HepG2 (cell line): ENCODE results near the gene RPS6KB2. TPM values are rescaled to one million over a fixed set of nuclear protein-coding genes. Genes with fewer than 3 reads are reported as not detected.

Source experiments
- ATAC-seq: fragments of 200-7000 bp; cut with Tn5 transposase; 3 replicates; pipeline ENCODE4 v1.9.1; 2020; ENCODE audit warnings: mild to moderate bottlenecking, moderate library complexity
- BruUV-seq: library from RNA; stranded (reverse); fragments of 400-500 nt; replicated peaks from 2 replicates; lab custom pipeline; 2021; lab: Mats Ljungman, UMichigan
- CTCF ChIA-PET: fragments of 300-600 bp; formaldehyde crosslinking; extraction: SDS; loops from one replicate; lab custom pipeline; 2021; ENCODE audit warnings: low total read pairs, inconsistent platforms, low intra/inter-chr PET ratio; lab: Yijun Ruan, JAX
- POLR2A ChIA-PET: fragments of 350-600 bp; sonication (Branson Sonifier 250); formaldehyde crosslinking; loops from one replicate; lab custom pipeline; 2020; ENCODE audit warnings: antibody characterized with exemption, inconsistent platforms; lab: Yijun Ruan, JAX
- DNase-seq: peaks from one replicate; pipeline ENCODE4 v3.0.0-alpha.2; 2015; ENCODE audit warnings: low spot score
- FAIRE-seq: peaks from 3 replicates; lab custom pipeline; 2011; peaks lifted over from hg19 to GRCh38; lab: Jason Lieb, UNC
- H2AFZ ChIP-seq: one replicate; pipeline ENCODE4 v1.6.1; 2011; ENCODE audit warnings: low read length, inconsistent platforms
- H3K27ac ChIP-seq: fragments of 300-600 bp; 3 replicates; pipeline ENCODE4 v1.8.0; 2011; ENCODE audit warnings: mixed run types, mild to moderate bottlenecking, mixed read lengths, low read length, inconsistent platforms; ENCODE audit not compliant: insufficient read depth; ENCODE audit errors: extremely low read length
- H3K27me3 ChIP-seq, 2 experiments: fragments of 200-600 bp in 1 of 2; 2 replicates in 1 of 2; 3 replicates in 1 of 2; pipeline versions ENCODE4 v1.6.0 to v1.8.0; 2011; ENCODE audit warnings: low read length in 2 of 2, mild to moderate bottlenecking in 2 of 2, moderate library complexity in 2 of 2, inconsistent platforms in 1 of 2; ENCODE audit not compliant: insufficient read depth in 2 of 2, control insufficient read depth in 1 of 2
- H3K36me3 ChIP-seq, 2 experiments: fragments of 200-600 bp in 1 of 2; replicated peaks in 1 of 2; 2 replicates in 1 of 2; 3 replicates in 1 of 2; pipeline versions ENCODE4 v1.5.1 to v1.8.0; 2011; ENCODE audit warnings: low read length in 2 of 2, inconsistent platforms in 1 of 2; ENCODE audit not compliant: insufficient read depth in 2 of 2, control insufficient read depth in 1 of 2
- H3K4me1 ChIP-seq: 2 replicates; pipeline ENCODE4 v1.5.1; 2012; ENCODE audit warnings: low read length, inconsistent platforms; ENCODE audit not compliant: insufficient read depth
- H3K4me2 ChIP-seq: 2 replicates; pipeline ENCODE4 v1.6.0; 2011; ENCODE audit warnings: low read depth, low read length, inconsistent platforms
- H3K4me3 ChIP-seq, 3 experiments: fragments of 200-600 bp in 1 of 3; sonication (generic), shearing (Covaris generic) in 1 of 3; replicated peaks in 1 of 3; 2 replicates each; pipeline ENCODE4 v1.5.1; 2011 to 2016; ENCODE audit warnings: low read length in 3 of 3, inconsistent platforms in 2 of 3, low read depth in 2 of 3, mild to moderate bottlenecking in 2 of 3, control low read depth in 1 of 3, mixed read lengths in 1 of 3; ENCODE audit not compliant: insufficient read depth in 1 of 3
- H3K79me2 ChIP-seq: one replicate; pipeline ENCODE4 v1.6.1; 2011; ENCODE audit warnings: low read length, inconsistent platforms; ENCODE audit not compliant: insufficient read depth
- H3K9ac ChIP-seq: 2 replicates; pipeline ENCODE4 v1.6.0; 2011; ENCODE audit warnings: mild to moderate bottlenecking, low read depth, low read length, inconsistent platforms; ENCODE audit not compliant: insufficient read depth
- H3K9me3 ChIP-seq: 2 replicates; pipeline ENCODE4 v1.5.1; 2012; ENCODE audit warnings: mild to moderate bottlenecking, low read length
- H4K20me1 ChIP-seq: 2 replicates; pipeline ENCODE4 v1.6.0; 2011; ENCODE audit warnings: inconsistent platforms, mild to moderate bottlenecking, low read length, moderate library complexity; ENCODE audit not compliant: insufficient read depth
- CBX5 ChIP-seq: sonication (generic); formaldehyde crosslinking; IDR thresholded peaks from 2 replicates; pipeline ENCODE4 v1.4.0; 2020; ENCODE audit warnings: missing genetic modification reagents, borderline replicate concordance
- CC2D1A ChIP-seq: sonication (generic); formaldehyde crosslinking; IDR thresholded peaks from 2 replicates; pipeline ENCODE4 v1.8.1; 2023; ENCODE audit warnings: mild to moderate bottlenecking, missing genetic modification reagents
- FOXA1 ChIP-seq, 2 experiments: fragments of 450-650 bp in 1 of 2; sonication (generic) in 1 of 2; formaldehyde crosslinking in 1 of 2; IDR thresholded peaks; 2 replicates each; pipeline versions ENCODE4 v1.4.0 to v1.6.1; 2016 to 2020; ENCODE audit warnings: missing genetic modification reagents in 1 of 2
- FOXP1 ChIP-seq, 2 experiments: fragments of 450-650 bp in 1 of 2; IDR thresholded peaks; 2 replicates each; pipeline ENCODE4 v1.6.1; 2017 to 2018; ENCODE audit warnings: antibody characterized with exemption in 1 of 2
- GPBP1L1 ChIP-seq: sonication (generic); formaldehyde crosslinking; IDR thresholded peaks from 2 replicates; pipeline ENCODE4 v1.5.0; 2020; ENCODE audit warnings: mild to moderate bottlenecking, missing genetic modification reagents
- HHEX ChIP-seq: IDR thresholded peaks from 2 replicates; pipeline ENCODE4 v1.6.1; 2016; ENCODE audit warnings: control low read depth
- NFE2L2 ChIP-seq: fragments of 150-350 bp; IDR thresholded peaks from 2 replicates; pipeline ENCODE4 v1.6.1; 2014; ENCODE audit warnings: low read length
- SUZ12 ChIP-seq: fragments of 150-350 bp; IDR thresholded peaks from 2 replicates; pipeline ENCODE4 v1.6.1; 2014; ENCODE audit warnings: low read depth, low read length
- TAF1 ChIP-seq: sonication (generic); formaldehyde crosslinking; IDR thresholded peaks from 2 replicates; pipeline ENCODE4 v1.4.0; 2020; ENCODE audit warnings: missing genetic modification reagents
- THAP8 ChIP-seq: sonication (generic); formaldehyde crosslinking; IDR thresholded peaks from 2 replicates; pipeline ENCODE4 v1.5.1; 2020; ENCODE audit warnings: missing genetic modification reagents, mild to moderate bottlenecking, borderline replicate concordance
- THYN1 ChIP-seq: sonication (generic); formaldehyde crosslinking; IDR thresholded peaks from 2 replicates; pipeline ENCODE4 v1.8.1; 2023; ENCODE audit warnings: low read depth, mild to moderate bottlenecking, moderate library complexity, missing genetic modification reagents, borderline replicate concordance
- ZFYVE20 ChIP-seq: sonication (generic); formaldehyde crosslinking; IDR thresholded peaks from 2 replicates; pipeline ENCODE4 v1.8.0; 2023; ENCODE audit warnings: low read depth, mild to moderate bottlenecking, moderate library complexity, missing genetic modification reagents, borderline replicate concordance
- ZNF138 ChIP-seq: sonication (generic); formaldehyde crosslinking; IDR thresholded peaks from 2 replicates; pipeline ENCODE4 v1.5.0; 2020; ENCODE audit warnings: mild to moderate bottlenecking, low read depth, missing genetic modification reagents
- ZNF501 ChIP-seq: sonication (generic); formaldehyde crosslinking; IDR thresholded peaks from 2 replicates; pipeline ENCODE4 v1.5.1; 2020; ENCODE audit warnings: mild to moderate bottlenecking, moderate library complexity, missing genetic modification reagents
- ZNF597 ChIP-seq: sonication (generic); formaldehyde crosslinking; IDR thresholded peaks from 2 replicates; pipeline ENCODE4 v1.5.0; 2020; ENCODE audit warnings: missing genetic modification reagents
- ZNF713 ChIP-seq: sonication (generic); formaldehyde crosslinking; IDR thresholded peaks from 2 replicates; pipeline ENCODE4 v1.4.0; 2020; ENCODE audit warnings: mild to moderate bottlenecking, missing genetic modification reagents
- ZSCAN12 ChIP-seq: sonication (generic); formaldehyde crosslinking; IDR thresholded peaks from 2 replicates; pipeline ENCODE4 v1.9.0; 2021; ENCODE audit warnings: mild to moderate bottlenecking, missing genetic modification reagents
- ZSCAN22 ChIP-seq: sonication (generic); formaldehyde crosslinking; IDR thresholded peaks from 2 replicates; pipeline ENCODE4 v1.4.0; 2020; ENCODE audit warnings: mild to moderate bottlenecking, missing genetic modification reagents
- WGBS: methylation state at CpG from one replicate; pipeline ENCODE4 v1.1.6; 2017; ENCODE audit warnings: low lambda C conversion rate; 5-methylcytosine and 5-hydroxymethylcytosine counted together
- in situ Hi-C: cut with HindIII; loops from 2 replicates; pipeline ENCODE4 v1.10.0; 2017; ENCODE audit warnings: low pct_unique_long_range_greater_than_20kb; ENCODE audit not compliant: extremely low pct_ligation_motif_present
- intact Hi-C: fragments of 100-400 bp; cut with micrococcal nuclease; formaldehyde crosslinking; loops from one replicate; pipeline ENCODE4 v1.10.0; 2022; ENCODE audit not compliant: unreplicated experiment
- polyA plus RNA-seq, 8 experiments: library from polyadenylated mRNA; depleted of rRNA in 3 of 8; stranded (reverse) in 7 of 8; unstranded in 1 of 8; fragments of >200 nt; fragmentation: Illumina TruSeq in 4 of 8; extraction: Trizol in 4 of 8; gene quantifications; 2 replicates each; pipeline versions ENCODE4 v1.2.1 to v1.2.3, GENCODE V29; 2011 to 2016; ENCODE audit warnings: low read depth in 4 of 8, missing spikeins in 1 of 8, mixed read lengths in 1 of 8; ENCODE audit not compliant: insufficient read depth in 1 of 8
- total RNA-seq, 5 experiments: library from RNA; depleted of rRNA; stranded (reverse); fragments of >200 nt; fragmentation: Illumina TruSeq; extraction: Trizol; gene quantifications; 2 replicates each; pipeline ENCODE4 v1.2.3, GENCODE V29; 2016; ENCODE audit warnings: low read depth in 1 of 5

The RPS6KB2 gene
- total and polyA plus RNA-seq, 2 of the 13 experiments (the other 11 are each of a cell fraction or from before 2014, with no cell fraction given), result 52.9 to 54.8 TPM

GRCh38 chr11:67429722-67430121, 1.4 kb downstream of the RPS6KB2 start:
- no peaks in the 10 kb centered on the region for H3K9me3 ChIP-seq
- H3K36me3 ChIP-seq, result peaks cover 15 to 27% of the 10 kb centered on the region in 2 experiments; a peak in 4 of 5 replicates
- peaks cover 13% of the 10 kb centered on the region for H3K79me2 ChIP-seq
- peak overlapping the region; percentile 71 for H3K27ac ChIP-seq
- intact Hi-C loops, result loop anchor here (2.0 kb wide), 1 partner anchor 13 kb away; the partner anchor contains the start of gene CORO1B
- POLR2A ChIA-PET, result no interaction called here
- no peak for FAIRE-seq
- no peak for DNase-seq
- H3K4me1 ChIP-seq, result peaks cover 26% of the 10 kb centered on the region
- peak overlapping the region; percentile 97; the same call in 1 of the 2 replicates for H3K9ac ChIP-seq
- H4K20me1 ChIP-seq, result no peaks in the 10 kb centered on the region
- H3K27me3 ChIP-seq, result no peaks in the 10 kb centered on the region; a peak in 1 of 5 replicates
- in situ Hi-C loops, result loop anchor here (5.0 kb wide), 1 partner anchor 33 kb away; no protein-coding TSS in a partner anchor
- no peak for ATAC-seq
- peak overlapping the region in 2 of 3 experiments; percentile 84 to 98; a peak in 1 of 6 replicates for H3K4me3 ChIP-seq
- CTCF ChIA-PET, result no interaction called here
- H3K4me2 ChIP-seq, result peak overlapping the region; percentile 90
- TF ChIP-seq ZNF501 (CRISPR knock-in tag) (no peak), FOXA1 (IDR thresholded peaks at IDR 0.05) (no peak), FOXA1 (CRISPR knock-in tag; IDR thresholded peaks at IDR 0.05) (no peak), NFE2L2 (no peak), TAF1 (CRISPR knock-in tag) (no peak), CC2D1A (CRISPR knock-in tag) (no peak), ZNF138 (CRISPR knock-in tag) (no peak), ZSCAN12 (CRISPR knock-in tag) (no peak), ZFYVE20 (no peak), GPBP1L1 (CRISPR knock-in tag) (no peak), THYN1 (CRISPR knock-in tag) (no peak), ZSCAN22 (CRISPR knock-in tag) (no peak), THAP8 (CRISPR knock-in tag) (no peak), HHEX (CRISPR knock-in tag) (no peak), SUZ12 (no peak), FOXP1 (IDR thresholded peaks at IDR 0.05) (no peak), FOXP1 (CRISPR knock-in tag; IDR thresholded peaks at IDR 0.05) (no peak), ZNF713 (CRISPR knock-in tag) (no peak), CBX5 (CRISPR knock-in tag) (no peak), ZNF597 (no peak)
- H2AFZ ChIP-seq, result no peak overlapping the region
- BruUV-seq, result no TSS peak
- WGBS, result 97% methylated on average over 11 of the region's 11 CpGs
